ENCODE data around the gene RHBG.

The RHBG gene

GRCh38 chr1:156420205-156421061, 51.4 kb downstream of the RHBG start:
- no peaks in the 10 kb centered on the region for H3K4me1 ChIP-seq (ENCODE audit: insufficient read depth, low read length)
- no peak overlapping the region for H3K4me2 ChIP-seq (ENCODE audit: insufficient read depth, low read length)
- no peak for ATAC-seq (ENCODE audit: insufficient read depth, low read depth)
- H3K27ac ChIP-seq (ENCODE audit: low read length), result no peak overlapping the region
- no peak for DNase-seq
- no peak overlapping the region for H3K9ac ChIP-seq (ENCODE audit: low read depth, low read length)
- H3K9me3 ChIP-seq (ENCODE audit: insufficient read depth, low read length, severe bottlenecking), result no peaks in the 10 kb centered on the region
- no peaks in the 10 kb centered on the region for H3K79me2 ChIP-seq (ENCODE audit: insufficient read depth, low read length)
- no peak overlapping the region for H3K4me3 ChIP-seq (ENCODE audit: low read depth in 1 of 2, low read length in 2 of 2)
- H2AFZ ChIP-seq (ENCODE audit: low read depth, low read length), result no peak overlapping the region
- H3K27me3 ChIP-seq (ENCODE audit: insufficient read depth, low read length, poor library complexity), result peaks cover 28% of the 10 kb centered on the region
- no peaks in the 10 kb centered on the region for H3K36me3 ChIP-seq (ENCODE audit: insufficient read depth, low read length)
- TF ChIP-seq EZH2 (IDR thresholded peaks at IDR 0.05; ENCODE audit: borderline replicate concordance, low read depth, low read length, severe bottlenecking) (no peak), CTCF (IDR thresholded peaks at IDR 0.05; ENCODE audit: borderline replicate concordance, extremely low read depth, low read length, poor library complexity, severe bottlenecking) (no peak)
- H4K20me1 ChIP-seq (ENCODE audit: insufficient read depth, low read length), result no peaks in the 10 kb centered on the region

GRCh38 chr1:156421062-156421938, 52.3 kb downstream of the RHBG start:
- Histone ChIP-seq H2AFZ (ENCODE audit: low read depth, low read length) (no peak overlapping the region), H3K9me3 (ENCODE audit: insufficient read depth, low read length, severe bottlenecking) (no peaks in the 10 kb centered on the region), H3K4me1 (ENCODE audit: insufficient read depth, low read length) (no peaks in the 10 kb centered on the region), H3K4me2 (ENCODE audit: insufficient read depth, low read length) (no peak overlapping the region), H3K36me3 (ENCODE audit: insufficient read depth, low read length) (no peaks in the 10 kb centered on the region), H3K9ac (ENCODE audit: low read depth, low read length) (no peak overlapping the region), H4K20me1 (ENCODE audit: insufficient read depth, low read length) (no peaks in the 10 kb centered on the region), H3K27ac (ENCODE audit: low read length) (no peak overlapping the region), H3K79me2 (ENCODE audit: insufficient read depth, low read length) (no peaks in the 10 kb centered on the region), H3K27me3 (ENCODE audit: insufficient read depth, low read length, poor library complexity) (peaks cover 31% of the 10 kb centered on the region), H3K4me3 (ENCODE audit: low read depth in 1 of 2, low read length in 2 of 2) (no peak overlapping the region)
- TF ChIP-seq EZH2 (IDR thresholded peaks at IDR 0.05; ENCODE audit: borderline replicate concordance, low read depth, low read length, severe bottlenecking) (no peak), CTCF (IDR thresholded peaks at IDR 0.05; ENCODE audit: borderline replicate concordance, extremely low read depth, low read length, poor library complexity, severe bottlenecking) (no peak)
- no peak for ATAC-seq (ENCODE audit: insufficient read depth, low read depth)
- DNase-seq, result no peak

- no peaks in the 10 kb centered on the region for H3K9me3 ChIP-seq (ENCODE audit: insufficient read depth, low read length, severe bottlenecking)
- no peaks in the 10 kb centered on the region for H4K20me1 ChIP-seq (ENCODE audit: insufficient read depth, low read length)
- TF ChIP-seq CTCF (IDR thresholded peaks at IDR 0.05; ENCODE audit: borderline replicate concordance, extremely low read depth, low read length, poor library complexity, severe bottlenecking), result no peak
- TF ChIP-seq EZH2 (IDR thresholded peaks at IDR 0.05; ENCODE audit: borderline replicate concordance, low read depth, low read length, severe bottlenecking), result no peak
- no peak overlapping the region for H3K9ac ChIP-seq (ENCODE audit: low read depth, low read length)
- no peak overlapping the region for H2AFZ ChIP-seq (ENCODE audit: low read depth, low read length)
- H3K4me1 ChIP-seq (ENCODE audit: insufficient read depth, low read length), result no peaks in the 10 kb centered on the region
- H3K4me2 ChIP-seq (ENCODE audit: insufficient read depth, low read length), result no peak overlapping the region
- H3K79me2 ChIP-seq (ENCODE audit: insufficient read depth, low read length), result no peaks in the 10 kb centered on the region
- H3K36me3 ChIP-seq (ENCODE audit: insufficient read depth, low read length), result no peaks in the 10 kb centered on the region
- peaks cover 34% of the 10 kb centered on the region for H3K27me3 ChIP-seq (ENCODE audit: insufficient read depth, low read length, poor library complexity)
- no peak overlapping the region for H3K4me3 ChIP-seq (ENCODE audit: low read depth in 1 of 2, low read length in 2 of 2)
- DNase-seq (no peak), ATAC-seq (ENCODE audit: insufficient read depth, low read depth) (no peak)
- no peak overlapping the region for H3K27ac ChIP-seq (ENCODE audit: low read length)
Observed at GRCh38 chr1:156421939-156422601, 53.1 kb downstream of the RHBG start.
